ENCODE measurements around the gene CD300E.
"Not testable (repeated sequence)": the region's sequence is repeated elsewhere in the genome, so short reads cannot be mapped to it uniquely, and the experiment has no call there.

DNA sequence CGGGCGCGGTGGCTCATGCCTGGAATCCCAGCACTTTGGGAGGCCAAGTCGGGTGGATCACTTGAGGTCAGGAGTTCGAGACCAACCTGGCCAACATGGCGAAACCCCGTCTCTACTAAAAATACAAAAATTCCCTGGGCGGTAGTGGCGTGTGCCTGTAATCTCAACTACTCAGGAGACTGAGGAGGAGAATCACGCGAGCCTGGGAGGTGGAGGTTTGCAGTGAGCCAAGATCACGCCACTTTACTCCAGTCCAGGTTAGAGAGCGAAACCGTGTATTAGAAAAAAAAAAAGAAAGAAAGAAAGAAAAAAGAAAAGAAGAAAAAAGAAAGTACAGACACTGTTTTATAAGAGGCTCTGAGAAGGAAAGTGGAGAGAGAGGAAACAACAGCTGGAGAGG lies 6.7 kb upstream of the CD300E start:
- TF ChIP-seq, protein P1, sequence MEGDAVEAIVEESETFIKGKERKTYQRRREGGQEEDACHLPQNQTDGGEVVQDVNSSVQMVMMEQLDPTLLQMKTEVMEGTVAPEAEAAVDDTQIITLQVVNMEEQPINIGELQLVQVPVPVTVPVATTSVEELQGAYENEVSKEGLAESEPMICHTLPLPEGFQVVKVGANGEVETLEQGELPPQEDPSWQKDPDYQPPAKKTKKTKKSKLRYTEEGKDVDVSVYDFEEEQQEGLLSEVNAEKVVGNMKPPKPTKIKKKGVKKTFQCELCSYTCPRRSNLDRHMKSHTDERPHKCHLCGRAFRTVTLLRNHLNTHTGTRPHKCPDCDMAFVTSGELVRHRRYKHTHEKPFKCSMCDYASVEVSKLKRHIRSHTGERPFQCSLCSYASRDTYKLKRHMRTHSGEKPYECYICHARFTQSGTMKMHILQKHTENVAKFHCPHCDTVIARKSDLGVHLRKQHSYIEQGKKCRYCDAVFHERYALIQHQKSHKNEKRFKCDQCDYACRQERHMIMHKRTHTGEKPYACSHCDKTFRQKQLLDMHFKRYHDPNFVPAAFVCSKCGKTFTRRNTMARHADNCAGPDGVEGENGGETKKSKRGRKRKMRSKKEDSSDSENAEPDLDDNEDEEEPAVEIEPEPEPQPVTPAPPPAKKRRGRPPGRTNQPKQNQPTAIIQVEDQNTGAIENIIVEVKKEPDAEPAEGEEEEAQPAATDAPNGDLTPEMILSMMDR (IDR thresholded peaks at IDR 0.05), result not testable (repeated sequence)
- not testable (repeated sequence) for TF ChIP-seq POLR2A (IDR thresholded peaks at IDR 0.05)

Data from upper lobe of left lung (tissue), 4 donors.